ENCODE measurements around the gene DOK5. TPM values are rescaled to one million over a fixed set of nuclear protein-coding genes. Genes with fewer than 3 reads are reported as not detected.
A peak's percentile ranks its signal among the peaks of the same experiment; 100 is the strongest.

Gene DOK5
- total RNA-seq, 2 experiments from 2014 or later: 0.53 to 0.71 TPM

- Mint-ChIP-seq H3K36me3 (no peaks in the 10 kb centered on the region), H3K9me3 (no peaks in the 10 kb centered on the region), H3K4me3 (no peak overlapping the region), H3K27me3 (peaks cover 19% of the 10 kb centered on the region), H3K27ac (no peak overlapping the region), H3K4me1 (ENCODE audit: low read depth) (no peaks in the 10 kb centered on the region)
- peak; percentile 23 for DNase-seq
- CTCF ChIA-PET: interaction anchor here (0.5 to 1.4 kb wide), 8 partner anchors 10 to 392 kb away, joined by 3 to 4 read pairs (median 3); no protein-coding TSS in a partner anchor
- POLR2A ChIA-PET: no interaction called here
- intact Hi-C loops (cut with micrococcal nuclease): loop anchor here (10.0 kb wide), 1 partner anchor 1564 kb away; the partner anchor contains the start of gene MC3R
These were observed 205.7 kb downstream of the DOK5 start for GRCh38 chr20:54680872-54681619.

DNA sequence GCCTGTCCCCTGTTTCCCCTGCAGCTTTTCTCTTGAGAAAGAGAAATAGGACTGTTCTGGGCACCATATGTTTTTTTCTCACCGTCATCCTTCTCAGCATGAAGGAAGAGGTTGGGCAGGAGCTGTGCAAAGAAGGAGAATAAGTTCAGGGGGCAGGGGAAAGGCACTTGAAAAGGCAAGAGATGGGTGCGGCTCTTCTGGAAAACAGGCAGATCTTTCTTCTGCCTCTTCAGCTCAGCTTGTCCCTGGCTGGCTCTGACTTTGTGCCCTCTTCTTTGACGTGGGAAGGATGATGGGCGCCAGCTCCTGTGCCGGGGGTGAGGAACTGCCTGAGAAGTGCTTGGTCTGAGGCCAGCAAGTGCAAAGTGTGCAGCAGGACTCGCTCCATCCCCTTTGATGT, 206.5 kb downstream of the DOK5 start:
- intact Hi-C loops (cut with micrococcal nuclease): loop anchor here (10.0 kb wide), 1 partner anchor 1563 kb away; the partner anchor contains the start of gene MC3R
- Mint-ChIP-seq H3K27me3 (peaks cover 19% of the 10 kb centered on the region), H3K9me3 (no peaks in the 10 kb centered on the region), H3K36me3 (no peaks in the 10 kb centered on the region), H3K4me3 (no peak overlapping the region), H3K4me1 (ENCODE audit: low read depth) (no peaks in the 10 kb centered on the region), H3K27ac (no peak overlapping the region)
- ChIA-PET POLR2A (no interaction called here), CTCF (interaction anchor here (0.5 to 1.0 kb wide), 4 partner anchors 10 to 391 kb away, joined by 3 to 4 read pairs (median 3); no protein-coding TSS in a partner anchor)
- no peak for DNase-seq

- H3K9me3 Mint-ChIP-seq: no peaks in the 10 kb centered on the region
- peaks cover 13% of the 10 kb centered on the region for H3K27me3 Mint-ChIP-seq
- no peaks in the 10 kb centered on the region for H3K36me3 Mint-ChIP-seq
- DNase-seq: no peak
- H3K27ac Mint-ChIP-seq: no peak overlapping the region
- intact Hi-C loops (cut with micrococcal nuclease): loop anchor here (10.0 kb wide), 1 partner anchor 1556 kb away; the partner anchor contains the start of gene MC3R
- H3K4me3 Mint-ChIP-seq: no peak overlapping the region
- CTCF ChIA-PET: interaction anchor here (0.6 kb wide), 1 partner anchor 19 kb away, joined by 3 read pairs; no protein-coding TSS in a partner anchor
- H3K4me1 Mint-ChIP-seq (ENCODE audit: low read depth): no peaks in the 10 kb centered on the region
- POLR2A ChIA-PET: no interaction called here
These were observed 213.1 kb downstream of the DOK5 start for GRCh38 chr20:54688476-54688875.

DNA sequence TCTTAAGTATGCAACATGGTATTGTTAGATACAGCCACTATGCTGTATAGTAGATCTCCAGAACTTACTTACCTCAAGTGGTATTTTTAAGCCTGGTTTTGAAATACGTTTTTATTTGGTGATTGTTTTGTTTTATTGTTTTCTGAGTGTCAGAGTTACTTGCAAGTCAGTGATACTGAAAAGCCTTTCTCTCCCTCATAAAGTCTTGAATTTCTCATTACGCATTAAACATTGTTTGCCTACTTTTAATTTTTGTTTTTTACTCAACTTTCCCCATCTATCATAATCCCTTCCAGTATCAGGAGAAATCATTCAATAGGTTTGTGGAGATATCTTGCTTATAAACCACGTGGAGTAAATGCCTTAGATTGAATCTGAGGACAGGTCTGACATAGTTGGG, 214.9 kb downstream of the DOK5 start:
- intact Hi-C loops (cut with micrococcal nuclease): no loop called here
- POLR2A ChIA-PET: no interaction called here
- peaks cover 8% of the 10 kb centered on the region for H3K27me3 Mint-ChIP-seq

GRCh38 chr20:54691327-54691726, 215.9 kb downstream of the DOK5 start:
- H3K4me1 Mint-ChIP-seq (ENCODE audit: low read depth): no peaks in the 10 kb centered on the region
- H3K36me3 Mint-ChIP-seq: no peaks in the 10 kb centered on the region
- peaks cover 7% of the 10 kb centered on the region for H3K27me3 Mint-ChIP-seq
- POLR2A ChIA-PET: no interaction called here
- H3K9me3 Mint-ChIP-seq: no peaks in the 10 kb centered on the region
- CTCF ChIA-PET: interaction anchor here (1.6 kb wide), 1 partner anchor 10 kb away, joined by 4 read pairs; no protein-coding TSS in a partner anchor
- no peak overlapping the region for H3K4me3 Mint-ChIP-seq
- intact Hi-C loops (cut with micrococcal nuclease): no loop called here
- DNase-seq: no peak
- H3K27ac Mint-ChIP-seq: no peak overlapping the region

More for the DNA sequence above, 214.9 kb downstream of the DOK5 start:
- H3K27ac Mint-ChIP-seq: no peak overlapping the region
- no peak for DNase-seq
- CTCF ChIA-PET: no interaction called here
- H3K4me3 Mint-ChIP-seq: no peak overlapping the region
- no peaks in the 10 kb centered on the region for H3K4me1 Mint-ChIP-seq (ENCODE audit: low read depth)
- H3K9me3 Mint-ChIP-seq: no peaks in the 10 kb centered on the region
- no peaks in the 10 kb centered on the region for H3K36me3 Mint-ChIP-seq

- Mint-ChIP-seq H3K4me1 (ENCODE audit: low read depth) (no peaks in the 10 kb centered on the region), H3K9me3 (no peaks in the 10 kb centered on the region), H3K4me3 (no peak overlapping the region), H3K27ac (no peak overlapping the region), H3K27me3 (peaks cover 7% of the 10 kb centered on the region), H3K36me3 (no peaks in the 10 kb centered on the region)
- CTCF ChIA-PET: interaction anchor here (1.6 kb wide), 1 partner anchor 11 kb away, joined by 4 read pairs; no protein-coding TSS in a partner anchor
- no peak for DNase-seq
- POLR2A ChIA-PET: no interaction called here
- intact Hi-C loops (cut with micrococcal nuclease): no loop called here
These were observed 216.9 kb downstream of the DOK5 start for GRCh38 chr20:54692168-54692887.

DNA sequence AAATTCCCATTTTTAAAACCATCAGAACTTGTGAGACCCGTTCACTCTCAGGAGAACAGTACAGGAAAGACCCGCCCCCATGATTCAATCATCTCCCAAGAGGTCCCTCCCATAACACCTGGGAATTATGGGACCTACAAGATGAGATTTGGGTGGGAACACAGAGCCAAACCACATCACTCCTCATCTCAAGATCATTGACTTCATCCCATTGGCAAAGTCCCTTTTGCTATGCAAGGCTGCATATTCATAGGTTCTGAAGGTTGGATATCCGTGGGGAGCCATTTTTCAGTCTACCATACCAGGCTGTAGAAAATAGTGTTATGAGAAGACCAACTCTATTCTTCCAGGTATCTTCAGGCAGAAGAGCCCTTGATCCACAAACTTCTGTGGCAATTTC, 219.1 kb downstream of the DOK5 start:
- no peaks in the 10 kb centered on the region for H3K36me3 Mint-ChIP-seq
- peaks cover 7% of the 10 kb centered on the region for H3K27me3 Mint-ChIP-seq
- no peaks in the 10 kb centered on the region for H3K4me1 Mint-ChIP-seq (ENCODE audit: low read depth)
- CTCF ChIA-PET: no interaction called here
- no peak overlapping the region for H3K4me3 Mint-ChIP-seq
- intact Hi-C loops (cut with micrococcal nuclease): no loop called here
- DNase-seq: no peak
- H3K9me3 Mint-ChIP-seq: no peaks in the 10 kb centered on the region
- POLR2A ChIA-PET: no interaction called here
- no peak overlapping the region for H3K27ac Mint-ChIP-seq

GRCh38 chr20:54698373-54698772, 223.0 kb downstream of the DOK5 start:
- ChIA-PET POLR2A (no interaction called here), CTCF (no interaction called here)
- Mint-ChIP-seq H3K36me3 (no peaks in the 10 kb centered on the region), H3K27me3 (peaks cover 2% of the 10 kb centered on the region), H3K4me1 (ENCODE audit: low read depth) (no peaks in the 10 kb centered on the region), H3K27ac (no peak overlapping the region), H3K4me3 (no peak overlapping the region), H3K9me3 (no peaks in the 10 kb centered on the region)
- DNase-seq: no peak
- intact Hi-C loops (cut with micrococcal nuclease): no loop called here
